IPS-NIHi7 (cell line): Measurements from ENCODE around the gene IFNA8.
A peak's percentile ranks its signal among the peaks of the same experiment; 100 is the strongest.
"Not testable (repeated sequence)": the region's sequence is repeated elsewhere in the genome, so short reads cannot be mapped to it uniquely, and the experiment has no call there.

ENCODE experiments used
- DNase-seq: peaks from one replicate; pipeline ENCODE4 v3.0.0; 2012; ENCODE audit warnings: mixed read lengths; ENCODE audit errors: extremely low spot score

The IFNA8 gene

DNA sequence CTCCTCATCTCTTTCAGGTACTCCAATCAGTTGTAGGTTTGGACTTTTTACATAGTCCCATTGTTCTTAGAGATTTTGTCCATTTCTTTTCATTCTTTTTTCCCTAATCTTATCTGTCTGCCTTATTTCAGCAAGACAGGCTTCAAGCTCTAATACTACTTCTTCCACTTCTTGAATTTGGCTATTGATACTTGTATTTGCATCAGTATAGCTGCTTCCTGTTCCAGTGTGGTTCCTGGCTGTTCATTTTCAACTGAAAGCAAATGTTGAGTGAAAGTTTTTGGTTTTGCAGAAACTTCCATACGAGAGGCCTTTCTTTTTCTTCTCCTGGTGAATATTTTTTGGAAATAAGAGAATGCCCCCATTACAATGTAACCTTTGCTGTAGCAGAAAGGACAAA lies 19.3 kb downstream of the IFNA8 start:
- DNase-seq, result no peak

DNA sequence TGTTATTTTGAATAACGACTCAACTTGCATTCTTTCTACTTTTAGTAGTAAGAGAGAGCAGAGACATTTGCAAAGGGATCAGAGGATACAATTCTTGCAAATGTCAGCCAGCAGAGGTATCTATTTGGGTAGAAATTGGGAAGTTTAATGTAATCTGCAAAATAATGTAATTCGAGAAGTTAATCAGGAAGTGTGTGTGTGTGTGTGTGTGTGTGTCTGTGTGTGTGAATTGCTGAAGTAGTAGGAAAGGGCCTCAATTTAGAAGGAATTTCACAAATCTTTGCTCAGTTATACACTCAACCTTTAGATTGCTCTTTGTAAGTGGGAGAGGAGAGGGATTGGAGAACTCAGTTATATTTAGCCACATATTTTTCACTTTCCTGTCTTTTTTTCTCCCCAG lies 20.3 kb downstream of the IFNA8 start:
- no peak for DNase-seq

DNA sequence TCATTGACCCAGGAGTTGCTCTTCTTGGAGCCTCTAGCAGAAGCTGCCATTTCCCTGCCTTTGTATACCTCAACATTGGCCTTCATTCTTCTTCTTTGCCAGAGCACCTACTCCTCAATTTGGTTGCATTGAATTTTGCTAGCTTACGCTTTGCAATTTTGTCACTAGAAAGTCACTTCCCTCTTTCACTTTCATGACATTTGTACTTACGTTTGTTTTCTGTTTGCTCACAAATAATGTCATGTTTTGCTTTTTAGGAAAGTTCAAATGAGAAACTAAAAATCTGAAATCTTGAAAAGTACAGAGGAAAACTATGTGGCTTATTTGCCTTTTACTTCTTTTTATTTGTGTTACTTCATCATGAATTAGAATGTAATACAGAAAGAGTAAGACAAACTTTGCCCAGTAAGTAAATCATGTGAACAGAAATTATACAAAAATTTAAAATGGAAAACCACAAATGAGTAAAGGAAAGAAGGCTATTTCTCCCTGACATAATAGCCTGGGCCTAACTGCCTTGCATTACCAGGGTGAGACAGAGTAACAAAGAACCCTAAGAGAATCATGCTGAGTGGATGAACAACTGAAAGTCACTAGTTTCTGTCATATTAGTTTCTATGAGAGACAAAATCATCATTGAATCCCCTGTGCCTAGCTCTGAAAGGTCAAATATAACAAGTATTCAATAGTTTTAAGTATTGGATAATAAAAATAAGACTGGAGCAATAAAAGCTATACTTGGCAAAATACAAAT lies 23.9 kb downstream of the IFNA8 start:
- no peak for DNase-seq

DNA sequence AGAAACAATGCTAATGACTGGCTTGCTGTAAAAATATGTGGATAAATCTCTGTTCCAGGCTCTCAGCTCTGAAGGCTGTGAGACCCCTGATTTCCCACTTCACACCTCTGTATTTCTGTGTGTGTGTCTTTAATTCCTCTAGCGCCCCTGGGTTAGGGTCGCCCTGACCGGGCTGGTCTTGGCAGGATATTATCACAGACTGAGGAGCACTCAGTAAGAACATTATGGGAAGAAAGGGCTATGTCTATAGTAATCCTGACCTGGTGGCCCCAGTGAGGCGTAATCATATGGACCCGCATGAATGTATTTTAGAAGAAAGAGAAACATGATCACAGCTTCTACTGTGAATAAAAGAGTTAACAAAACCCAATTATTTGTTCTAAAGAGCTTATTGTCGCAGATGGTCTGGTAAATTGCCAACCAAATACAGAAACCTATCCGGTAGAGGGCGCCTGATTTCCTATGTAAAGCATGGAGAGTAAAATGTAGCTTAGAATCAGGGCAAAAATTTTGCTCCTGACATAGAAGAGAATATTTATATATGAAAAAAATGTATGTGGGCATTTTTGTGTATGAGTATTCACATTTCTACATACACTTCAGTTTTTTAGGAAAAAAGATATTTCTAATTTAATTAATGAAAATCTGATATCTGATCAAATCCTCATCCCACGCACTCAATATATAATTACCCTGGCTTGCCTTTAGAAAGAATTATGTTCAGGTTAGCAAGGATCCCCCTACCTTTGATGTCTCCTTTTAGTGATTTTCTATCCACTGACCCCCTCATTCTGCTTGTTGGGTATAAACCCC lies 25.5 kb downstream of the IFNA8 start:
- DNase-seq, result peak; percentile 31

DNA sequence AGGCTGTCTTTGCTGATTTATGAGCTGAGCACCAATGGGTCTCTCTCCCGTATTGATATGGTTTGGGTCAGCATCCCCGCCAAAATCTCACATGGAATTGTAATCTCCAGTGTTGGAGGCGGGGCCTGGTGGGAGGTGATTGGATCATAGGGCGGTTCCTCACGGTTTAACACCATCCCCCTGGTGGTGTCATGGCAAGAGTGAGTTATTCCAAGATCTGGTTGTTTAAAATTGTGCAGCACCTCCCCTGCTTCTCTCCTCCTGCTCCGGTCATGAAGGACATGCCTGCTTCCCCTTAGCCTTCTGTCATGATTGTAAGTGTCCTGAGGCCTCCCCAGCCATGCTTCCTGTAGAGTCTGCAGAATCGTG lies 26.1 kb downstream of the IFNA8 start:
- not testable (repeated sequence) for DNase-seq

DNA sequence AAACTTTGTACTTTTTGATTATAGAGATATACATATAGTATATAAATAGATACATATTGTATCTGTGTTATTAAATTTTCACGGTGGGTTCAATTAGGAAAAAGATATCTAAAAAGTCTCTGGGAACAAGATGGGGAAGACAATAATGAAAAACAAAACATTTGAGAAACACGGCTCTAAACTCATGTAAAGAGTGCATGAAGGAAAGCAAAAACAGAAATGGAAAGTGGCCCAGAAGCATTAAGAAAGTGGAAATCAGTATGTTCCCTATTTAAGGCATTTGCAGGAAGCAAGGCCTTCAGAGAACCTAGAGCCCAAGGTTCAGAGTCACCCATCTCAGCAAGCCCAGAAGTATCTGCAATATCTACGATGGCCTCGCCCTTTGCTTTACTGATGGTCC lies 31.2 kb downstream of the IFNA8 start, which contains the start of gene IFNA1:
Gene IFNA1 (plus strand): TSS at position 301 of the 400 bp plus-strand sequence. CDS start 69 bp downstream, at position 370.
- no peak for DNase-seq

DNA sequence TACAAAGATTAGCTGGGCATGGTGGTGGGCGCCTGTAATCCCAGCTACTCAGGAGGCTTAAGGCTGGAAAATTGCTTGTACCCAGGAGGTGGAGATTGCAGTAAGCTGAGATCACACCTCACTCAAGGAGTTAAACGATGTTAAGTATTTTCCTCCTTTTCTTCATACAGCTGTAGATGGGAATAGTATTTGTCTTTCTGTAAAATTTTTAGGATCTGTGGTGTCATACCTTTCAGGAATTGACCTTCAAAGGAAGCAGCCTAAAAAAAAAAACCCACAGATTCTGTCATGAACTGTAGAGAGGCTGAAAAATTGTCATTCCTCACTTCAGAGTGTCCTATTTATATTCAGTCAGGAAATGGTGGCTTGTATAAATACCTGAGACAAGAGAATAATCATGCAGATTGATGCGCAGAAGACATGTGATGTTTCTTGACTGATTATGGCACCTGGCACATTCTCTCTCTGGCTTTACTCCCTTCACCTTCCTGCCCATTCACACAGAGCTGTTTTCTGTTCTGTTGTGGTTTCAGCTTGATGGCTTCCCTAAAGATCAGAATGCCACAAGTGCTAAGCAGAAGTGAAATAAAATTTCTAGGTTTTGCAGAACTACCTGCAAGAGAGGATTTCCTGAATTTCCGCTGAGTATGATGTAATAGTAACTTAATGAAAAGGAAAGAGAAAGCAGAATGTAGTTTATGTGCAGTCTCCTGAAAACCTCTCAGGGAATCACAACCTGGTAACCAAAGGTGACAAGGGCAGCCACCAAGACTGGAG lies 35.1 kb downstream of the IFNA8 start:
- DNase-seq, result no peak

DNA sequence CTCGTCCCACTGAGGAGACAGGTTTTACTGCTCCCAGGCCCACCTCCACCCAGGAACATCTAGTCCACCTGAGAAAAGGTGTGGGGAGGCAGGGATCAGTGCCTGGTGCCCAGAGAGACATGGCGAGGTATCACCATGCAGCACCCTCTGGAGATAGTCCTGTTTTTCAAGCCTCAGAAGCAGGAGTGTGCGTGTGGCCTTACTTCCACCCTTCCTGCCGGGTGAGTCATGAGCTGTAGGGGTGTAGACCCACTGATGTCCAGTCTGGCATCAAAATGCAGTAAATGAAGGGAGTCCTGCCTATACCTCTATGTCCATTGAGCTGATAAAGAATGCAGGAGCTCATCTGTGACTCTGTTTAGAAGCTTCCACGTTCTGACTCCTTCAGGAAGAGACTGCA lies 40.4 kb downstream of the IFNA8 start:
- not testable (repeated sequence) for DNase-seq

DNA sequence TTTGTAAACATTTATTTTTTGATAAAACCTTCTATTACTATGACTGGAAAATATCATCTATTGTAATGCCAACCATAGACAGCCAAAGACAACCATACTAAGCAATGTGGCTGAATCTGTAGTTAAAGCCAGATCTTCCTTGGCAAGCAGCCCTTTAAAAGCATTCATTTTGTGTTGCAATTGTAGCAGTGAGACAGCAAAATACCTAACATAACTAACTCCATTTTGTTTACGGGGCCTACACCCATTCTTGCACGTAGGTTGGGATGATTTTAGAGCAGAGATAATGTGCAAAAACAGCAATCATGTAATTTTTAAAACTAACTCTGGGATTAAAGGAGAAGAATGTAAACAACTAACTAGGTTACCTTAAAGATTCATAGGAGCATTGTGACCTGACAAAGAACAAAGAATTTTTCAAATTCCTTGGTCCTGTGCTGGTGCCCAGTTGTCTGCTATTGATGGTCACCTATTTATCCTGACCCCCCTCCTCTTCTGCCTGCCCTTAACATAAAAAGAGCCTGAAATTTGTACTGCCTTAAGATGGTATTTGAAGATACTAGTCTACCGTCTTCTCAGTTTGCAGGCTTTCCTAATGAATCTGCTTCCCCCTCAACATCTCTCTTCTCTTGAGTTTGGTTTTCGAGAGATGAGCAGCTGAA lies 41.9 kb downstream of the IFNA8 start:
- DNase-seq, result no peak

DNA sequence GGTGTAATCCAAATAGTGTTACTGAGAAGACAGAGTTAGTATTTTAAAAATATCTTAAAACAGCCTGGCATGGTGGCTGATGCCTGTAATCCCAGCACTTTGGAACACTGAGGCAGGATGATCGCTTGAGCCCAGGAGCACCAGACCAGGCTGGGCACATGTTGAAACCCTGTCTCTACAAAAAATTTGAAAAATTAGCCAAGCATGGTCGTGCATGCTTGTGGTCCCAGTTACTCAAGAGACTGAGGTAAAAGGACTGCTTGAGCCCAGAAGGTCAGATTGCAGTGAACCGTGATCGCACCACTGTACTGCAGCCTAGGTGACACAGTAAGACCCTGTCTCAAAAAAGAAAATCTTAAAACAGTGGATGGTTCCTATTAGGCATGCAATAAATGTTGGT lies 43.8 kb downstream of the IFNA8 start:
- DNase-seq, result no peak

DNA sequence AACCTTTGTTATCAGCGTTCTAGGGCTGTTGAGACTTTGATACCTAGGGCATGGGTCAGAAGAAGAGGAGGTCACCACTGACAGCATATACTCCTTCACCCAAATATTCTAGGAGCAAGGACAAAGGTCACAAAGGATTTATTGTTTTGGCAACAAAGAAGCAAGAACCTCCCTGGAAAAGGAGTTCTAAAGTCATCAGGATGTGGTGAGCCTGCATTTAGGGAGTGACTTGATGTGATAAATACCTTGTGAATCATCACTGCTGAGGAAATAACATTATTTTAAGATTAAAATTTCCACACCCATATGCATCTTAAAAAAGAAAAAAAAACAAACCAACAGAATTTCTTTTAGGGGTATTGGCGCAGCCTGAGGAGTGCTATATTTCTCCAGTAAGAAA lies 45.2 kb downstream of the IFNA8 start:
- no peak for DNase-seq

DNA sequence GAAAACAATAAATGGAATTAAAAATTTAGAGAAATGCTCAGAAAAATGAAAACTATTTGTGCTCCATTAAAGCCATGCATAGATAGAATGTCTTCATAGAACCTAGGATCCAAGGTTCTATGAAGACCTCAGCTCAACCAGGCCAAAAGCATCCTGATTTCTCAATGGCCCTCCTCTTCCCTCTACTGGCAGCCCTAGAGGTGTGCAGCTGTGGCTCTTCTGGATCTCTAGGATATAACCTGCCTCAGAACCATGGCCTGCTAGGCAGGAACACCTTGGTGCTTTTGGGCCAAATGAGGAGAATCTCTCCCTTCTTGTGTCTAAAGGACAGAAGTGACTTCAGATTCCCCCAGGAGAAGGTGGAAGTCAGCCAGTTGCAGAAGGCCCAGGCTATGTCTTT lies 46.4 kb downstream of the IFNA8 start:
- DNase-seq, result peak; percentile 64
